H1 (cell line): Measurements from ENCODE around the gene GALNT9. TPM values are rescaled to one million over a fixed set of nuclear protein-coding genes. Genes with fewer than 3 reads are reported as not detected.

ENCODE experiments used
- CTCF ChIA-PET: fragments of 300-600 bp; sonication (Branson Sonifier 250); formaldehyde crosslinking; loops from one replicate; lab custom pipeline; 2021; ENCODE audit not compliant: partially characterized antibody; lab: Charles Lee
- POLR2A ChIA-PET: fragments of 300-600 bp; sonication (Branson Sonifier 250); formaldehyde crosslinking; loops from one replicate; lab custom pipeline; 2021; ENCODE audit warnings: inconsistent platforms; ENCODE audit not compliant: partially characterized antibody; lab: Charles Lee
- DNase-seq, 2 experiments: peaks; one replicate each; pipeline versions ENCODE4 v3.0.0 to v3.0.0-alpha.2; 2010 to 2022; ENCODE audit warnings: low spot score in 2 of 2, low read depth in 1 of 2, mixed read lengths in 1 of 2
- FAIRE-seq: peaks from 2 replicates; lab custom pipeline; 2011; peaks lifted over from hg19 to GRCh38; lab: Jason Lieb, UNC
- H2AFZ ChIP-seq: 2 replicates; pipeline ENCODE4 v1.8.1; 2012; ENCODE audit warnings: low read length, inconsistent platforms
- H2AK5ac ChIP-seq: 2 replicates; pipeline ENCODE4 v1.6.1; 2013; ENCODE audit warnings: low read depth, low read length
- H2BK120ac ChIP-seq: replicated peaks from 2 replicates; pipeline ENCODE3; 2013; ENCODE audit warnings: low read depth, low read length, inconsistent platforms
- H2BK12ac ChIP-seq: 2 replicates; pipeline ENCODE4 v1.6.1; 2013; ENCODE audit warnings: low read depth, low read length
- H2BK15ac ChIP-seq: 2 replicates; pipeline ENCODE4 v1.6.1; 2013; ENCODE audit warnings: low read length
- H2BK20ac ChIP-seq: 2 replicates; pipeline ENCODE4 v1.6.1; 2013; ENCODE audit warnings: low read length
- H2BK5ac ChIP-seq: 2 replicates; pipeline ENCODE4 v1.6.1; 2013; ENCODE audit warnings: low read depth, low read length
- H3K14ac ChIP-seq: 2 replicates; pipeline ENCODE4 v1.6.1; 2013; ENCODE audit warnings: inconsistent platforms; ENCODE audit not compliant: insufficient read length
- H3K18ac ChIP-seq: 2 replicates; pipeline ENCODE4 v1.6.1; 2013; ENCODE audit warnings: low read length; ENCODE audit errors: extremely low read depth
- H3K23ac ChIP-seq: 2 replicates; pipeline ENCODE4 v1.6.1; 2013; ENCODE audit warnings: inconsistent platforms; ENCODE audit not compliant: insufficient read length
- H3K23me2 ChIP-seq: 2 replicates; pipeline ENCODE4 v1.6.1; 2013; ENCODE audit warnings: low read depth, low read length
- H3K27ac ChIP-seq: 2 replicates; pipeline ENCODE4 v1.6.1; 2011; ENCODE audit warnings: low read depth, low read length, inconsistent platforms
- H3K27me3 ChIP-seq, 4 experiments: replicated peaks in 1 of 4; 1 replicate in 1 of 4; 2 replicates in 3 of 4; pipeline versions ENCODE4 v1.6.1 to v1.8.1; 2011 to 2013; ENCODE audit warnings: low read length in 3 of 4, mild to moderate bottlenecking in 3 of 4, inconsistent platforms in 2 of 4, mixed read lengths in 2 of 4, moderate library complexity in 1 of 4; ENCODE audit not compliant: control insufficient read depth in 3 of 4, insufficient read depth in 3 of 4; ENCODE audit errors: extremely low read depth in 1 of 4
- H3K36me3 ChIP-seq, 4 experiments: 2 replicates each; pipeline versions ENCODE4 v1.6.1 to v1.8.1; 2011 to 2013; ENCODE audit warnings: mild to moderate bottlenecking in 4 of 4, low read length in 3 of 4, moderate library complexity in 2 of 4, control low read depth in 1 of 4, inconsistent platforms in 1 of 4; ENCODE audit not compliant: insufficient read depth in 4 of 4, control insufficient read depth in 2 of 4
- H3K4ac ChIP-seq: replicated peaks from 2 replicates; pipeline ENCODE3; 2013; ENCODE audit warnings: low read length, low read depth, mixed read lengths, inconsistent platforms; ENCODE audit not compliant: insufficient read length
- H3K4me1 ChIP-seq, 4 experiments: replicated peaks in 1 of 4; 1 replicate in 1 of 4; 2 replicates in 3 of 4; pipeline versions ENCODE4 v1.6.1 to v1.8.1; 2011 to 2013; ENCODE audit warnings: low read length in 3 of 4, inconsistent platforms in 2 of 4, mixed read lengths in 1 of 4; ENCODE audit not compliant: insufficient read depth in 4 of 4, control insufficient read depth in 3 of 4
- H3K4me2 ChIP-seq, 2 experiments: 2 replicates each; pipeline versions ENCODE4 v1.6.1 to v1.8.1; 2011 to 2013; ENCODE audit warnings: low read depth in 2 of 2, low read length in 2 of 2, control low read depth in 1 of 2, inconsistent platforms in 1 of 2, mild to moderate bottlenecking in 1 of 2; ENCODE audit not compliant: insufficient read depth in 1 of 2
- H3K4me3 ChIP-seq, 4 experiments: fragments of 200-600, 300-600 bp in 1 of 4; sonication (generic), shearing (Covaris generic), sonication (Bioruptor Twin) in 1 of 4; 2 replicates each; pipeline versions ENCODE4 v1.5.1 to v1.8.1; 2011 to 2016; ENCODE audit warnings: low read length in 4 of 4, low read depth in 3 of 4, control low read depth in 2 of 4, inconsistent platforms in 2 of 4, mild to moderate bottlenecking in 2 of 4, mixed read lengths in 1 of 4, moderate library complexity in 1 of 4; ENCODE audit not compliant: insufficient read depth in 2 of 4; ENCODE audit errors: extremely low read depth in 1 of 4
- H3K56ac ChIP-seq: replicated peaks from 2 replicates; pipeline ENCODE3; 2013; ENCODE audit warnings: low read depth, mild to moderate bottlenecking, mixed read lengths, low read length, inconsistent platforms; ENCODE audit not compliant: insufficient read length
- H3K79me1 ChIP-seq: 2 replicates; pipeline ENCODE4 v1.6.1; 2013; ENCODE audit warnings: low read depth, low read length, control low read depth
- H3K79me2 ChIP-seq, 2 experiments: 2 replicates each; pipeline versions ENCODE4 v1.6.1 to v1.8.1; 2012 to 2013; ENCODE audit warnings: low read length in 2 of 2, mild to moderate bottlenecking in 2 of 2, inconsistent platforms in 1 of 2; ENCODE audit not compliant: insufficient read depth in 2 of 2, control insufficient read depth in 1 of 2
- H3K9ac ChIP-seq, 4 experiments: replicated peaks in 1 of 4; 1 replicate in 1 of 4; 2 replicates in 3 of 4; pipeline versions ENCODE4 v1.6.1 to v1.8.1; 2011 to 2013; ENCODE audit warnings: low read depth in 3 of 4, low read length in 3 of 4, control low read depth in 2 of 4, mild to moderate bottlenecking in 2 of 4, moderate library complexity in 2 of 4, inconsistent platforms in 1 of 4; ENCODE audit errors: extremely low read depth in 1 of 4
- H3K9me3 ChIP-seq, 2 experiments: 2 replicates each; pipeline versions ENCODE4 v1.6.1 to v1.8.1; 2012 to 2013; ENCODE audit warnings: mild to moderate bottlenecking in 2 of 2, moderate library complexity in 2 of 2, control low read depth in 1 of 2, inconsistent platforms in 1 of 2, low read depth in 1 of 2, low read length in 1 of 2, mixed read lengths in 1 of 2; ENCODE audit not compliant: insufficient read depth in 2 of 2
- H4K20me1 ChIP-seq, 2 experiments: replicated peaks in 1 of 2; 2 replicates each; pipeline versions ENCODE3 to v1.8.1; 2011 to 2013; ENCODE audit warnings: inconsistent platforms in 2 of 2, low read length in 2 of 2, mild to moderate bottlenecking in 1 of 2; ENCODE audit not compliant: insufficient read depth in 2 of 2, control insufficient read depth in 1 of 2
- H4K5ac ChIP-seq: 2 replicates; pipeline ENCODE4 v1.6.1; 2013; ENCODE audit warnings: low read length, low read depth, mixed read lengths, inconsistent platforms; ENCODE audit not compliant: insufficient read length
- H4K8ac ChIP-seq: 2 replicates; pipeline ENCODE4 v1.8.0; 2013; ENCODE audit warnings: mild to moderate bottlenecking, moderate library complexity, low read length, inconsistent platforms; ENCODE audit not compliant: insufficient read depth; ENCODE audit errors: extremely low read depth
- H4K91ac ChIP-seq: replicated peaks from 2 replicates; pipeline ENCODE3; 2013; ENCODE audit warnings: low read length, mixed read lengths, inconsistent platforms; ENCODE audit not compliant: insufficient read length
- CBX5 ChIP-seq: fragments of 300-800, 300-1000 bp; sonication (generic); IDR thresholded peaks from 2 replicates; pipeline ENCODE4 v1.7.1; 2016; ENCODE audit warnings: antibody characterized with exemption, low read length, low read depth
- CHD2 ChIP-seq: IDR thresholded peaks from 2 replicates; pipeline ENCODE4 v1.6.1; 2012; ENCODE audit warnings: low read length, improper control_type of control experiment
- FOSL1 ChIP-seq: IDR thresholded peaks from 2 replicates; pipeline ENCODE4 v1.6.1; 2011; ENCODE audit warnings: mild to moderate bottlenecking, low read depth, low read length, moderate library complexity; ENCODE audit not compliant: insufficient read depth
- KDM1A ChIP-seq: fragments of 200-600, 300-600 bp; sonication (generic); IDR thresholded peaks from 2 replicates; pipeline ENCODE4 v1.7.1; 2016; ENCODE audit warnings: mild to moderate bottlenecking, low read length, borderline replicate concordance
- NANOG ChIP-seq: IDR thresholded peaks from 2 replicates; pipeline ENCODE4 v1.6.1; 2011; ENCODE audit warnings: low read length, low read depth, mild to moderate bottlenecking, inconsistent platforms; ENCODE audit not compliant: insufficient read depth, poor library complexity, severe bottlenecking
- POLR2AphosphoS5 ChIP-seq: IDR thresholded peaks from 2 replicates; pipeline ENCODE4 v1.6.1; 2011; ENCODE audit warnings: low read depth, low read length
- SP2 ChIP-seq: IDR thresholded peaks from 2 replicates; pipeline ENCODE4 v1.6.1; 2012; ENCODE audit warnings: mild to moderate bottlenecking, low read length, inconsistent platforms
- TCF12 ChIP-seq: IDR thresholded peaks from 2 replicates; pipeline ENCODE4 v1.6.1; 2011; ENCODE audit warnings: low read depth, mild to moderate bottlenecking, low read length
- WGBS, 2 experiments: shearing (Covaris generic) in 1 of 2; methylation state at CpG; one replicate each; pipeline versions ENCODE4 v1.1.6 to v1.1.7; 2013 to 2015; ENCODE audit warnings: low lambda C conversion rate in 2 of 2, mixed read lengths in 2 of 2, inconsistent platforms in 1 of 2, low coverage in 1 of 2, missing lambda C conversion rate in 1 of 2; ENCODE audit not compliant: insufficient replicate concordance in 2 of 2, insufficient coverage in 1 of 2, insufficient read length in 1 of 2; ENCODE audit errors: extremely low coverage in 1 of 2, missing lambda C conversion rate in 1 of 2; 5-methylcytosine and 5-hydroxymethylcytosine counted together
- polyA plus RNA-seq, 7 experiments: library from polyadenylated mRNA; depleted of rRNA in 3 of 7; stranded (reverse) in 5 of 7; unstranded in 2 of 7; fragments of >200 nt in 5 of 7; fragments of 200-250 nt in 2 of 7; gene quantifications; 1 replicate in 5 of 7; 2 replicates in 1 of 7; 4 replicates in 1 of 7; pipeline versions ENCODE4 v1.2.1 to v1.2.3, GENCODE V29; 2011 to 2013; ENCODE audit warnings: missing spikeins in 2 of 7, mixed read lengths in 2 of 7
- total RNA-seq: library from RNA; stranded (reverse); fragmentation: NEBNext Ultra II Directional; extraction: Animal tissue kit (Norgen Biotek cat#: 25700); gene quantifications from 2 replicates; pipeline ENCODE4 v1.2.1, GENCODE V29; 2021

The GALNT9 gene
- total and polyA plus RNA-seq, 2 of the 8 experiments (the other 6 are each of a cell fraction or from before 2014, with no cell fraction given): 2.0 to 3.6 TPM

GRCh38 chr12:132272711-132273110 is 56.7 kb downstream of the GALNT9 start:
- no peak overlapping the region for H4K8ac ChIP-seq
- no peak overlapping the region for H2BK12ac ChIP-seq
- no peak overlapping the region for H2BK20ac ChIP-seq
- H3K79me2 ChIP-seq: no peaks in the 10 kb centered on the region
- H3K36me3 ChIP-seq: no peaks in the 10 kb centered on the region; a peak in 1 of 8 replicates
- H3K23ac ChIP-seq: no peak overlapping the region
- peaks cover 3% of the 10 kb centered on the region for H3K79me1 ChIP-seq
- no peak overlapping the region for H2AK5ac ChIP-seq
- H3K4ac ChIP-seq: no peak overlapping the region
- no peak overlapping the region for H3K56ac ChIP-seq
- no peaks in the 10 kb centered on the region for H3K9me3 ChIP-seq
- peaks cover 3% of the 10 kb centered on the region for H3K23me2 ChIP-seq
- DNase-seq (no peak), FAIRE-seq (no peak)
- H3K27me3 ChIP-seq: peaks cover 0 to 12% (median 4%) of the 10 kb centered on the region in 4 experiments; a peak in 4 of 7 replicates
- peaks cover 0 to 16% (median 12%) of the 10 kb centered on the region in 4 experiments; a peak in 6 of 7 replicates for H3K4me1 ChIP-seq
- CTCF ChIA-PET: interaction anchor here (0.6 to 4.9 kb wide), 8 partner anchors 9 to 288 kb away, joined by 3 to 36 read pairs (median 4); partner anchors contain the start of gene GALNT9
- no peak overlapping the region for H2AFZ ChIP-seq
- H4K91ac ChIP-seq: no peak overlapping the region
- H3K9ac ChIP-seq: no peak overlapping the region
- no peak overlapping the region for H3K14ac ChIP-seq
- TF ChIP-seq SP2 (no peak), KDM1A (no peak), CBX5 (no peak), TCF12 (no peak), CHD2 (no peak), FOSL1 (no peak), POLR2AphosphoS5 (no peak), NANOG (no peak)
- H3K4me3 ChIP-seq: no peak overlapping the region
- no peak overlapping the region for H4K5ac ChIP-seq
- no peak overlapping the region for H2BK5ac ChIP-seq
- peaks cover 0 to 6% of the 10 kb centered on the region in 2 experiments for H4K20me1 ChIP-seq
- no peak overlapping the region for H3K27ac ChIP-seq
- no peak overlapping the region for H3K4me2 ChIP-seq
- no peak overlapping the region for H2BK15ac ChIP-seq
- WGBS, 2 experiments: 89% methylated on average over 16 of the region's 17 CpGs; no CpG with 5 or more reads in 1 of the 2 experiments
- H3K18ac ChIP-seq: no peak overlapping the region
- H2BK120ac ChIP-seq: no peak overlapping the region
- POLR2A ChIA-PET: interaction anchor here (1.4 to 1.6 kb wide), 2 partner anchors 10 to 29 kb away, joined by 3 to 5 read pairs; no protein-coding TSS in a partner anchor
